ENCODE data around the gene ERGIC1.

DNA sequence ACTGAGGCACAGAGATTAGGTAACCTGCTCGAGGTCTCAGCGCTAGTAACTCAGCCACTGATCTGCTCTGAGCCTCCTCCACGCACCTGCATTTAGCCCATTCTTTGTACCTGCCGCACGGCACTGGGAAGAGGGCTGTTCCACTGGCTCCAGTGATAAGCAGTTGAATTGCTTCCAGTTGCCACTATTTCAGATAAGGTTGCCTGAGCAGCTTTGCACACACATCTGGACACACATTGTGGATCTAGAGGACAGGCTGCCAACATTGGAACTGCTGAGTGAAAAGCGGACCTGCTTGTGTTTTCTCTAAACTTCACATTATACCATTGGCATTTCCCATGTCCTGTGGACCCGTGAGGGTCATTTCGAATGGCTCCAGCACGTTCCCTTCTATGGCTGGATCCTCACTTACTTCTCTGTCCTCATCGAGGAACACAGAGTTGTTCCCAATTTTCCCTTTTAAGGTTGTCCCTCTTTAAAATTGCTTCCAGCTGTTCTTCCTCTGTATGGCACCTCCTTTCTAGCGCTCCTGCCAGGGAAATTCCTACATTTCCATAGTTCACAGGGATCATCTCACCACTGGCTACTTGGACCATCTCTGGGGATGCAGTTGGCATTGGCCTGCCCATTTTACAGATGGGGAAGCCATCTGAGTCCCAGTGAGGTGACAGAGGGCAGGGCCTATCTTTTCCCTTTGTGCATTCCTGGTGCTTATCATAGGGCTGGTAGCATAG is 79.2 kb downstream of the ERGIC1 start:
- TF ChIP-seq CTCF (IDR thresholded peaks at IDR 0.05; ENCODE audit: insufficient read depth, low read length, poor library complexity, severe bottlenecking): no peak
- no peak for TF ChIP-seq EZH2phosphoT487 (conservative IDR thresholded peaks at IDR 0.05; ENCODE audit: low read length)
